ENCODE results near the gene CDK17. TPM values are rescaled to one million over a fixed set of nuclear protein-coding genes. Genes with fewer than 3 reads are reported as not detected.
"Not testable (repeated sequence)": the region's sequence is repeated elsewhere in the genome, so short reads cannot be mapped to it uniquely, and the experiment has no call there.

CDK17 gene
- total and polyA plus RNA-seq, 2 experiments from 2014 or later = 21.7 to 34.7 TPM

GRCh38 chr12:96383371-96383770 lies 16.9 kb downstream of the CDK17 start:
- no peak for DNase-seq (ENCODE audit: low read depth in 1 of 2, low spot score in 1 of 2)
- Histone ChIP-seq H3K36me3 (no peaks in the 10 kb centered on the region), H3K4me1 (ENCODE audit: low read depth) (no peaks in the 10 kb centered on the region), H3K9me3 (ENCODE audit: low read depth) (no peaks in the 10 kb centered on the region), H3K27me3 (no peaks in the 10 kb centered on the region), H3K27ac (no peak overlapping the region), H3K4me3 (no peak overlapping the region)
- no peak for TF ChIP-seq CTCF (IDR thresholded peaks at IDR 0.05; ENCODE audit: low read depth, low read length)

- H3K27ac ChIP-seq; H3K4me3 ChIP-seq; H3K9me3 ChIP-seq (ENCODE audit: low read depth); H3K36me3 ChIP-seq; H3K4me1 ChIP-seq (ENCODE audit: low read depth); H3K27me3 ChIP-seq; DNase-seq (ENCODE audit: low read depth in 1 of 2, low spot score in 1 of 2): not testable (repeated sequence)
These were observed 20.5 kb downstream of the CDK17 start for GRCh38 chr12:96379743-96380142.

GRCh38 chr12:96378319-96378718 lies 21.9 kb downstream of the CDK17 start:
- H3K4me3 ChIP-seq = no peak overlapping the region

GRCh38 chr12:96376865-96377264 lies 23.4 kb downstream of the CDK17 start:
- Histone ChIP-seq H3K9me3 (ENCODE audit: low read depth) (no peaks in the 10 kb centered on the region), H3K27ac (no peak overlapping the region), H3K4me3 (no peak overlapping the region), H3K27me3 (no peaks in the 10 kb centered on the region), H3K36me3 (no peaks in the 10 kb centered on the region), H3K4me1 (ENCODE audit: low read depth) (peaks cover 13% of the 10 kb centered on the region)
- TF ChIP-seq CTCF (IDR thresholded peaks at IDR 0.05; ENCODE audit: low read depth, low read length) = no peak
- DNase-seq (ENCODE audit: low read depth in 1 of 2, low spot score in 1 of 2) = no peak

More at GRCh38 chr12:96378319-96378718, 21.9 kb downstream of the CDK17 start:
- no peak overlapping the region for H3K27ac ChIP-seq
- H3K36me3 ChIP-seq = no peaks in the 10 kb centered on the region
- H3K27me3 ChIP-seq = no peaks in the 10 kb centered on the region
- H3K4me1 ChIP-seq (ENCODE audit: low read depth) = peaks cover 7% of the 10 kb centered on the region
- TF ChIP-seq CTCF (IDR thresholded peaks at IDR 0.05; ENCODE audit: low read depth, low read length) = no peak
- no peak for DNase-seq (ENCODE audit: low read depth in 1 of 2, low spot score in 1 of 2)
- no peaks in the 10 kb centered on the region for H3K9me3 ChIP-seq (ENCODE audit: low read depth)

GRCh38 chr12:96375841-96376604 lies 24.2 kb downstream of the CDK17 start:
- no peaks in the 10 kb centered on the region for H3K36me3 ChIP-seq
- H3K4me1 ChIP-seq (ENCODE audit: low read depth) = peaks cover 13% of the 10 kb centered on the region
- no peak for TF ChIP-seq CTCF (IDR thresholded peaks at IDR 0.05; ENCODE audit: low read depth, low read length)
- H3K4me3 ChIP-seq = no peak overlapping the region
- no peak overlapping the region for H3K27ac ChIP-seq
- H3K9me3 ChIP-seq (ENCODE audit: low read depth) = no peaks in the 10 kb centered on the region
- no peak for DNase-seq (ENCODE audit: low read depth in 1 of 2, low spot score in 1 of 2)
- no peaks in the 10 kb centered on the region for H3K27me3 ChIP-seq

- H3K27me3 ChIP-seq = no peaks in the 10 kb centered on the region
- H3K4me3 ChIP-seq = no peak overlapping the region
These were observed 25.1 kb downstream of the CDK17 start for GRCh38 chr12:96375170-96375569.

More at GRCh38 chr12:96375170-96375569, 25.1 kb downstream of the CDK17 start:
- Histone ChIP-seq H3K36me3 (no peaks in the 10 kb centered on the region), H3K4me1 (ENCODE audit: low read depth) (peaks cover 13% of the 10 kb centered on the region), H3K9me3 (ENCODE audit: low read depth) (no peaks in the 10 kb centered on the region), H3K27ac (no peak overlapping the region)
- TF ChIP-seq CTCF (IDR thresholded peaks at IDR 0.05; ENCODE audit: low read depth, low read length) = no peak
- peak in 1 of 2 donors; percentile 40 for DNase-seq (ENCODE audit: low read depth in 1 of 2, low spot score in 1 of 2)
